ENCODE results near the gene GLRB. TPM values are rescaled to one million over a fixed set of nuclear protein-coding genes. Genes with fewer than 3 reads are reported as not detected.
"Not testable (repeated sequence)": the region's sequence is repeated elsewhere in the genome, so short reads cannot be mapped to it uniquely, and the experiment has no call there.

The GLRB gene
- polyA plus RNA-seq, 2 donors = 0.08 to 0.14 TPM

- H3K4me1 ChIP-seq (ENCODE audit: control insufficient read depth in 2 of 2, insufficient read depth in 2 of 2, low read length in 1 of 2); H3K9me3 ChIP-seq (ENCODE audit: control insufficient read depth in 2 of 2, insufficient read depth in 1 of 2, low read depth in 1 of 2, low read length in 1 of 2); H3K27me3 ChIP-seq (ENCODE audit: control insufficient read depth in 1 of 2, insufficient read depth in 2 of 2, low read length in 2 of 2); H3K27ac ChIP-seq (ENCODE audit: low read depth in 2 of 2, low read length in 1 of 2); H3K36me3 ChIP-seq (ENCODE audit: control insufficient read depth in 2 of 2, insufficient read depth in 2 of 2, low read length in 1 of 2); H3K4me3 ChIP-seq (ENCODE audit: low read depth in 1 of 2, low read length in 2 of 2): not testable (repeated sequence)
- 84 to 86% methylated on average over 12 to 14 of the region's 14 CpGs for WGBS, 2 donors
Observed at GRCh38 chr4:157180268-157180667, 104.3 kb downstream of the GLRB start.

GRCh38 chr4:157184300-157184699 lies 108.3 kb downstream of the GLRB start:
- WGBS, 2 donors = 89 to 97% methylated on average over 1 of the region's 1 CpG
- Histone ChIP-seq H3K36me3 (ENCODE audit: control insufficient read depth in 2 of 2, insufficient read depth in 2 of 2, low read length in 1 of 2) (no peaks in the 10 kb centered on the region), H3K9me3 (ENCODE audit: control insufficient read depth in 2 of 2, insufficient read depth in 1 of 2, low read depth in 1 of 2, low read length in 1 of 2) (no peaks in the 10 kb centered on the region)

GRCh38 chr4:157185363-157185762 lies 109.4 kb downstream of the GLRB start:
- no peak overlapping the region for H3K4me3 ChIP-seq (ENCODE audit: low read depth in 1 of 2, low read length in 2 of 2)
- H3K27ac ChIP-seq (ENCODE audit: low read depth in 2 of 2, low read length in 1 of 2) = no peak overlapping the region

More at GRCh38 chr4:157184300-157184699, 108.3 kb downstream of the GLRB start:
- no peak overlapping the region for H3K27ac ChIP-seq (ENCODE audit: low read depth in 2 of 2, low read length in 1 of 2)
- H3K4me1 ChIP-seq (ENCODE audit: control insufficient read depth in 2 of 2, insufficient read depth in 2 of 2, low read length in 1 of 2) = no peaks in the 10 kb centered on the region
- no peak overlapping the region for H3K4me3 ChIP-seq (ENCODE audit: low read depth in 1 of 2, low read length in 2 of 2)
- H3K27me3 ChIP-seq (ENCODE audit: control insufficient read depth in 1 of 2, insufficient read depth in 2 of 2, low read length in 2 of 2) = no peaks in the 10 kb centered on the region

GRCh38 chr4:157195374-157195773 lies 119.4 kb downstream of the GLRB start:
- Histone ChIP-seq H3K36me3 (ENCODE audit: control insufficient read depth in 2 of 2, insufficient read depth in 2 of 2, low read length in 1 of 2) (no peaks in the 10 kb centered on the region), H3K9me3 (ENCODE audit: control insufficient read depth in 2 of 2, insufficient read depth in 1 of 2, low read depth in 1 of 2, low read length in 1 of 2) (no peaks in the 10 kb centered on the region), H3K27me3 (ENCODE audit: control insufficient read depth in 1 of 2, insufficient read depth in 2 of 2, low read length in 2 of 2) (no peaks in the 10 kb centered on the region), H3K27ac (ENCODE audit: low read depth in 2 of 2, low read length in 1 of 2) (no peak overlapping the region), H3K4me1 (ENCODE audit: control insufficient read depth in 2 of 2, insufficient read depth in 2 of 2, low read length in 1 of 2) (no peaks in the 10 kb centered on the region), H3K4me3 (ENCODE audit: low read depth in 1 of 2, low read length in 2 of 2) (no peak overlapping the region)
- 73 to 82% methylated on average over 2 of the region's 2 CpGs for WGBS, 2 donors

More at GRCh38 chr4:157185363-157185762, 109.4 kb downstream of the GLRB start:
- no peaks in the 10 kb centered on the region for H3K36me3 ChIP-seq (ENCODE audit: control insufficient read depth in 2 of 2, insufficient read depth in 2 of 2, low read length in 1 of 2)
- no peaks in the 10 kb centered on the region for H3K9me3 ChIP-seq (ENCODE audit: control insufficient read depth in 2 of 2, insufficient read depth in 1 of 2, low read depth in 1 of 2, low read length in 1 of 2)
- no peaks in the 10 kb centered on the region for H3K4me1 ChIP-seq (ENCODE audit: control insufficient read depth in 2 of 2, insufficient read depth in 2 of 2, low read length in 1 of 2)
- no peaks in the 10 kb centered on the region for H3K27me3 ChIP-seq (ENCODE audit: control insufficient read depth in 1 of 2, insufficient read depth in 2 of 2, low read length in 2 of 2)

- WGBS, 2 donors = 86 to 100% methylated on average over 1 of the region's 1 CpG
- Histone ChIP-seq H3K4me1 (ENCODE audit: control insufficient read depth in 2 of 2, insufficient read depth in 2 of 2, low read length in 1 of 2) (no peaks in the 10 kb centered on the region), H3K27me3 (ENCODE audit: control insufficient read depth in 1 of 2, insufficient read depth in 2 of 2, low read length in 2 of 2) (no peaks in the 10 kb centered on the region), H3K9me3 (ENCODE audit: control insufficient read depth in 2 of 2, insufficient read depth in 1 of 2, low read depth in 1 of 2, low read length in 1 of 2) (no peaks in the 10 kb centered on the region), H3K27ac (ENCODE audit: low read depth in 2 of 2, low read length in 1 of 2) (no peak overlapping the region), H3K4me3 (ENCODE audit: low read depth in 1 of 2, low read length in 2 of 2) (no peak overlapping the region), H3K36me3 (ENCODE audit: control insufficient read depth in 2 of 2, insufficient read depth in 2 of 2, low read length in 1 of 2) (no peaks in the 10 kb centered on the region)
Observed at GRCh38 chr4:157196046-157196445, 120.1 kb downstream of the GLRB start.

- no peak overlapping the region for H3K27ac ChIP-seq (ENCODE audit: low read depth in 2 of 2, low read length in 1 of 2)
- no peaks in the 10 kb centered on the region for H3K36me3 ChIP-seq (ENCODE audit: control insufficient read depth in 2 of 2, insufficient read depth in 2 of 2, low read length in 1 of 2)
- WGBS, 2 donors = 76 to 80% methylated on average over 17 of the region's 17 CpGs
Observed at GRCh38 chr4:157204634-157205244, 128.8 kb downstream of the GLRB start.

GRCh38 chr4:157217708-157218107 lies 141.8 kb downstream of the GLRB start:
- Histone ChIP-seq H3K27ac (ENCODE audit: low read depth in 2 of 2, low read length in 1 of 2) (no peak overlapping the region), H3K4me1 (ENCODE audit: control insufficient read depth in 2 of 2, insufficient read depth in 2 of 2, low read length in 1 of 2) (peaks cover 4 to 6% of the 10 kb centered on the region in 2 donors), H3K36me3 (ENCODE audit: control insufficient read depth in 2 of 2, insufficient read depth in 2 of 2, low read length in 1 of 2) (no peaks in the 10 kb centered on the region), H3K4me3 (ENCODE audit: low read depth in 1 of 2, low read length in 2 of 2) (no peak overlapping the region), H3K27me3 (ENCODE audit: control insufficient read depth in 1 of 2, insufficient read depth in 2 of 2, low read length in 2 of 2) (peaks cover 4 to 9% of the 10 kb centered on the region in 2 donors), H3K9me3 (ENCODE audit: control insufficient read depth in 2 of 2, insufficient read depth in 1 of 2, low read depth in 1 of 2, low read length in 1 of 2) (peaks cover 0 to 7% of the 10 kb centered on the region in 2 donors)
- 20 to 30% methylated on average over 3 of the region's 3 CpGs for WGBS, 2 donors

More at GRCh38 chr4:157204634-157205244, 128.8 kb downstream of the GLRB start:
- Histone ChIP-seq H3K9me3 (ENCODE audit: control insufficient read depth in 2 of 2, insufficient read depth in 1 of 2, low read depth in 1 of 2, low read length in 1 of 2) (peaks cover 0 to 4% of the 10 kb centered on the region in 2 donors), H3K4me3 (ENCODE audit: low read depth in 1 of 2, low read length in 2 of 2) (no peak overlapping the region), H3K4me1 (ENCODE audit: control insufficient read depth in 2 of 2, insufficient read depth in 2 of 2, low read length in 1 of 2) (no peaks in the 10 kb centered on the region), H3K27me3 (ENCODE audit: control insufficient read depth in 1 of 2, insufficient read depth in 2 of 2, low read length in 2 of 2) (no peaks in the 10 kb centered on the region)

GRCh38 chr4:157219711-157220370 lies 143.9 kb downstream of the GLRB start:
- H3K4me1 ChIP-seq (ENCODE audit: control insufficient read depth in 2 of 2, insufficient read depth in 2 of 2, low read length in 1 of 2) = peaks cover 4 to 6% of the 10 kb centered on the region in 2 donors
- no peak overlapping the region for H3K27ac ChIP-seq (ENCODE audit: low read depth in 2 of 2, low read length in 1 of 2)
- H3K4me3 ChIP-seq (ENCODE audit: low read depth in 1 of 2, low read length in 2 of 2) = no peak overlapping the region
- WGBS, 2 donors = 18 to 21% methylated on average over 16 of the region's 16 CpGs
- peaks cover 0 to 7% of the 10 kb centered on the region in 2 donors for H3K9me3 ChIP-seq (ENCODE audit: control insufficient read depth in 2 of 2, insufficient read depth in 1 of 2, low read depth in 1 of 2, low read length in 1 of 2)
- H3K27me3 ChIP-seq (ENCODE audit: control insufficient read depth in 1 of 2, insufficient read depth in 2 of 2, low read length in 2 of 2) = peaks cover 4 to 9% of the 10 kb centered on the region in 2 donors
- no peaks in the 10 kb centered on the region for H3K36me3 ChIP-seq (ENCODE audit: control insufficient read depth in 2 of 2, insufficient read depth in 2 of 2, low read length in 1 of 2)

GRCh38 chr4:157220371-157220881 lies 144.5 kb downstream of the GLRB start, which contains the start of gene GRIA2:
TSS of gene GRIA2 (plus strand) at chr4:157220728. CDS start at chr4:157221043, 315 bp downstream.
- Histone ChIP-seq H3K27ac (ENCODE audit: low read depth in 2 of 2, low read length in 1 of 2) (no peak within 1 kb of the TSS), H3K4me1 (ENCODE audit: control insufficient read depth in 2 of 2, insufficient read depth in 2 of 2, low read length in 1 of 2) (peaks cover 4 to 6% of the 10 kb centered on the region in 2 donors), H3K4me3 (ENCODE audit: low read depth in 1 of 2, low read length in 2 of 2) (peak within 1 kb of the TSS in 1 of 2 donors; percentile 22), H3K36me3 (ENCODE audit: control insufficient read depth in 2 of 2, insufficient read depth in 2 of 2, low read length in 1 of 2) (no peaks in the 10 kb centered on the region), H3K9me3 (ENCODE audit: control insufficient read depth in 2 of 2, insufficient read depth in 1 of 2, low read depth in 1 of 2, low read length in 1 of 2) (peaks cover 0 to 7% of the 10 kb centered on the region in 2 donors), H3K27me3 (ENCODE audit: control insufficient read depth in 1 of 2, insufficient read depth in 2 of 2, low read length in 2 of 2) (peaks cover 4 to 9% of the 10 kb centered on the region in 2 donors)
- WGBS, 2 donors = 7 to 13% methylated on average over 45 to 57 of the region's 57 CpGs

Data from esophagus (tissue), 2 donors.